ENCODE data around the gene PDZK1IP1.

- TF ChIP-seq, protein P1, sequence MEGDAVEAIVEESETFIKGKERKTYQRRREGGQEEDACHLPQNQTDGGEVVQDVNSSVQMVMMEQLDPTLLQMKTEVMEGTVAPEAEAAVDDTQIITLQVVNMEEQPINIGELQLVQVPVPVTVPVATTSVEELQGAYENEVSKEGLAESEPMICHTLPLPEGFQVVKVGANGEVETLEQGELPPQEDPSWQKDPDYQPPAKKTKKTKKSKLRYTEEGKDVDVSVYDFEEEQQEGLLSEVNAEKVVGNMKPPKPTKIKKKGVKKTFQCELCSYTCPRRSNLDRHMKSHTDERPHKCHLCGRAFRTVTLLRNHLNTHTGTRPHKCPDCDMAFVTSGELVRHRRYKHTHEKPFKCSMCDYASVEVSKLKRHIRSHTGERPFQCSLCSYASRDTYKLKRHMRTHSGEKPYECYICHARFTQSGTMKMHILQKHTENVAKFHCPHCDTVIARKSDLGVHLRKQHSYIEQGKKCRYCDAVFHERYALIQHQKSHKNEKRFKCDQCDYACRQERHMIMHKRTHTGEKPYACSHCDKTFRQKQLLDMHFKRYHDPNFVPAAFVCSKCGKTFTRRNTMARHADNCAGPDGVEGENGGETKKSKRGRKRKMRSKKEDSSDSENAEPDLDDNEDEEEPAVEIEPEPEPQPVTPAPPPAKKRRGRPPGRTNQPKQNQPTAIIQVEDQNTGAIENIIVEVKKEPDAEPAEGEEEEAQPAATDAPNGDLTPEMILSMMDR (IDR thresholded peaks at IDR 0.05; ENCODE audit: borderline replicate concordance, extremely low read depth, low read length, poor library complexity, severe bottlenecking), result no peak
- TF ChIP-seq EZH2 (IDR thresholded peaks at IDR 0.05; ENCODE audit: borderline replicate concordance, low read depth, low read length, severe bottlenecking), result no peak
These were observed 51.8 kb downstream of the PDZK1IP1 start for GRCh38 chr1:47137925-47138615.

All from DND-41 (cell line).